H9 (cell line): ENCODE measurements around the gene ZRANB3. TPM values are rescaled to one million over a fixed set of nuclear protein-coding genes. Genes with fewer than 3 reads are reported as not detected.

ENCODE experiments used
- DNase-seq: peaks from one replicate; pipeline ENCODE4 v3.0.0-alpha.2; 2017
- H2AFZ ChIP-seq: one replicate; pipeline ENCODE4 v1.6.1; 2013; ENCODE audit warnings: mild to moderate bottlenecking, low read length, control low read depth, moderate library complexity
- H2AK5ac ChIP-seq: 2 replicates; pipeline ENCODE4 v1.6.1; 2013; ENCODE audit warnings: low read length, control low read depth, mixed read lengths; ENCODE audit not compliant: insufficient read length
- H2BK120ac ChIP-seq: one replicate; pipeline ENCODE4 v1.6.1; 2013; ENCODE audit warnings: low read depth, mild to moderate bottlenecking, low read length, control low read depth, inconsistent platforms; ENCODE audit not compliant: poor library complexity, severe bottlenecking
- H2BK12ac ChIP-seq: 2 replicates; pipeline ENCODE4 v1.6.1; 2013; ENCODE audit warnings: low read length, control low read depth, mixed read lengths, low read depth; ENCODE audit not compliant: insufficient read length
- H2BK15ac ChIP-seq: 2 replicates; pipeline ENCODE4 v1.6.1; 2013; ENCODE audit warnings: low read depth, low read length, control low read depth
- H2BK20ac ChIP-seq: one replicate; pipeline ENCODE4 v1.6.1; 2013; ENCODE audit warnings: low read depth, mild to moderate bottlenecking, low read length, control low read depth, inconsistent platforms; ENCODE audit not compliant: poor library complexity, severe bottlenecking
- H2BK5ac ChIP-seq: 2 replicates; pipeline ENCODE4 v1.6.1; 2013; ENCODE audit warnings: low read length, control low read depth, mixed read lengths; ENCODE audit not compliant: insufficient read length
- H3K14ac ChIP-seq: 2 replicates; pipeline ENCODE4 v1.6.1; 2013; ENCODE audit warnings: low read length, control low read depth; ENCODE audit not compliant: insufficient read depth
- H3K18ac ChIP-seq: 2 replicates; pipeline ENCODE4 v1.6.1; 2013; ENCODE audit warnings: low read depth, mild to moderate bottlenecking, mixed read lengths, low read length, control low read depth; ENCODE audit not compliant: insufficient read length
- H3K23ac ChIP-seq: 2 replicates; pipeline ENCODE4 v1.6.1; 2013; ENCODE audit warnings: low read length, control low read depth, mixed read lengths, low read depth; ENCODE audit not compliant: insufficient read length
- H3K23me2 ChIP-seq: 2 replicates; pipeline ENCODE4 v1.6.1; 2013; ENCODE audit warnings: low read depth, mild to moderate bottlenecking, mixed read lengths, low read length, control low read depth; ENCODE audit not compliant: insufficient read length, poor library complexity, severe bottlenecking
- H3K27ac ChIP-seq: 2 replicates; pipeline ENCODE4 v1.5.1; 2013; ENCODE audit warnings: low read length, control low read depth, mixed read lengths, low read depth; ENCODE audit not compliant: insufficient read length
- H3K27me3 ChIP-seq: 2 replicates; pipeline ENCODE4 v1.6.1; 2013; ENCODE audit warnings: low read length, control low read depth, inconsistent platforms; ENCODE audit not compliant: insufficient read depth
- H3K4ac ChIP-seq: 2 replicates; pipeline ENCODE4 v1.6.1; 2013; ENCODE audit warnings: low read depth, mild to moderate bottlenecking, control low read depth, inconsistent platforms, low read length, moderate library complexity
- H3K4me1 ChIP-seq: 2 replicates; pipeline ENCODE4 v1.6.1; 2013; ENCODE audit warnings: low read length, control low read depth, inconsistent platforms; ENCODE audit not compliant: insufficient read depth
- H3K4me2 ChIP-seq: 2 replicates; pipeline ENCODE4 v1.6.1; 2013; ENCODE audit warnings: low read length, control low read depth, mixed read lengths; ENCODE audit not compliant: insufficient read length, insufficient read depth
- H3K56ac ChIP-seq: 2 replicates; pipeline ENCODE4 v1.6.1; 2013; ENCODE audit warnings: low read depth, mild to moderate bottlenecking, mixed read lengths, low read length, control low read depth; ENCODE audit not compliant: insufficient read length
- H3K79me1 ChIP-seq: 2 replicates; pipeline ENCODE4 v1.6.1; 2013; ENCODE audit warnings: low read depth, mild to moderate bottlenecking, moderate library complexity, low read length, control low read depth, inconsistent platforms; ENCODE audit not compliant: insufficient read depth, poor library complexity, severe bottlenecking
- H3K79me2 ChIP-seq: 2 replicates; pipeline ENCODE4 v1.6.1; 2013; ENCODE audit warnings: low read length, control low read depth, inconsistent platforms; ENCODE audit not compliant: insufficient read depth
- H3K9ac ChIP-seq: 2 replicates; pipeline ENCODE4 v1.6.1; 2013; ENCODE audit warnings: low read length, control low read depth, mixed read lengths; ENCODE audit not compliant: insufficient read length; ENCODE audit errors: extremely low read depth
- H3K9me3 ChIP-seq: one replicate; pipeline ENCODE4 v1.6.1; 2013; ENCODE audit warnings: low read depth, low read length, inconsistent platforms; ENCODE audit not compliant: control insufficient read depth
- H3T11ph ChIP-seq: one replicate; pipeline ENCODE4 v1.6.1; 2013; ENCODE audit warnings: mild to moderate bottlenecking, low read length, control low read depth, inconsistent platforms
- H4K20me1 ChIP-seq: one replicate; pipeline ENCODE4 v1.6.1; 2013; ENCODE audit not compliant: control insufficient read depth, insufficient read length, insufficient read depth
- H4K5ac ChIP-seq: 2 replicates; pipeline ENCODE4 v1.6.1; 2013; ENCODE audit warnings: low read depth, mild to moderate bottlenecking, mixed read lengths, low read length, control low read depth; ENCODE audit not compliant: insufficient read length
- H4K8ac ChIP-seq: replicated peaks from 2 replicates; pipeline ENCODE4 v1.6.1; 2013; ENCODE audit warnings: low read length, control low read depth, mixed read lengths, low read depth; ENCODE audit not compliant: insufficient read length
- H4K91ac ChIP-seq: 2 replicates; pipeline ENCODE4 v1.6.1; 2013; ENCODE audit warnings: low read depth, mild to moderate bottlenecking, moderate library complexity, mixed read lengths, low read length, control low read depth; ENCODE audit not compliant: insufficient read length
- H3K27ac Mint-ChIP-seq, 3 experiments: 2 replicates in 2 of 3; 3 replicates in 1 of 3; pipeline ENCODE4 v1.8.0; 2020 to 2021; ENCODE audit warnings: mixed read lengths in 3 of 3, mild to moderate bottlenecking in 1 of 3, moderate library complexity in 1 of 3
- H3K27me3 Mint-ChIP-seq: 2 replicates; pipeline ENCODE4 v1.8.0; 2021; ENCODE audit warnings: low read depth, mild to moderate bottlenecking, moderate library complexity, mixed read lengths
- H3K36me3 Mint-ChIP-seq, 3 experiments: 2 replicates in 2 of 3; 3 replicates in 1 of 3; pipeline ENCODE4 v1.8.0; 2020 to 2021; ENCODE audit warnings: low read depth in 3 of 3, mixed read lengths in 3 of 3; ENCODE audit not compliant: insufficient read depth in 1 of 3
- H3K4me1 Mint-ChIP-seq, 2 experiments: 2 replicates each; pipeline ENCODE4 v1.8.0; 2020; ENCODE audit warnings: mixed read lengths in 2 of 2
- H3K4me3 Mint-ChIP-seq, 2 experiments: 2 replicates in 1 of 2; 3 replicates in 1 of 2; pipeline ENCODE4 v1.8.0; 2020 to 2021; ENCODE audit warnings: mild to moderate bottlenecking in 2 of 2, mixed read lengths in 2 of 2, moderate library complexity in 1 of 2
- H3K9me3 Mint-ChIP-seq, 2 experiments: 2 replicates in 1 of 2; 3 replicates in 1 of 2; pipeline ENCODE4 v1.8.0; 2020; ENCODE audit warnings: mild to moderate bottlenecking in 2 of 2, mixed read lengths in 2 of 2, moderate library complexity in 1 of 2
- WGBS: extraction: QIAGEN DNeasy Blood & Tissue Kit; methylation state at CpG from one replicate; pipeline ENCODE4 v1.1.7; 2013; ENCODE audit warnings: missing lambda C conversion rate, low lambda C conversion rate, mixed read lengths; ENCODE audit not compliant: insufficient read length; ENCODE audit errors: extremely low coverage; 5-methylcytosine and 5-hydroxymethylcytosine counted together
- total RNA-seq: library from RNA; stranded (reverse); gene quantifications from 2 replicates; pipeline ENCODE4 v1.2.1, GENCODE V29; 2021
- TF ChIP-seq, protein P1 (sequence below): fragments of 200-600 bp; sonication (generic); conservative IDR thresholded peaks from 3 replicates; pipeline ENCODE4 v1.8.0; 2021; ENCODE audit warnings: antibody characterized with exemption, mild to moderate bottlenecking

Gene ZRANB3
- total RNA-seq, 1 experiment from 2014 or later, result 16.7 TPM

DNA sequence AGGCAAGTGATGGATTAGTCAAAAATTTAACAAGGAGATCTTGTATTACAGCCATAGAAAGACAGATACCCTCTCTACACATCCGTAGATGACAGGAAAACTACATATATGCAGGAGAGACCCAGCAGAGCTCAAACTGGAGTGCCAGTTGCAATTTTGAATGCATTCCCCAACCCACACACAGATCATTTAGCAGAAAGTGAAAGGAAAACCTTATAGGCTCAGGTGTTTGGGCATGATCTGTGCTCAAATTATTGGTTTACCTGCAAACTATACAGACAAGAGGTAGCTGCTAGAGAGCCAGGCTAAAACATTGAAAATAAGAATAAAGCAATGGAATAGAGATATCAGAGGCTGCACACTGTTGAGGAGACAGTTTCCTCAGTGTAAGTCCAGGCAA is 427.2 kb downstream of the ZRANB3 start:
- Histone ChIP-seq H2BK12ac (no peak overlapping the region), H2AK5ac (no peak overlapping the region), H2BK120ac (no peak overlapping the region), H3K27me3 (no peaks in the 10 kb centered on the region), H2BK5ac (no peak overlapping the region), H4K8ac (no peak overlapping the region), H3T11ph (no peak overlapping the region), H3K56ac (no peak overlapping the region), H2BK15ac (no peak overlapping the region), H3K18ac (no peak overlapping the region), H2AFZ (no peak overlapping the region), H3K4me2 (no peak overlapping the region), H2BK20ac (no peak overlapping the region), H3K79me1 (no peaks in the 10 kb centered on the region), H4K20me1 (no peaks in the 10 kb centered on the region), H3K9ac (no peak overlapping the region), H3K4me1 (no peaks in the 10 kb centered on the region), H4K91ac (no peak overlapping the region), H3K4ac (no peak overlapping the region), H3K27ac (no peak overlapping the region), H3K23ac (no peak overlapping the region), H3K23me2 (no peaks in the 10 kb centered on the region), H3K9me3 (no peaks in the 10 kb centered on the region), H4K5ac (no peak overlapping the region), H3K79me2 (no peaks in the 10 kb centered on the region), H3K14ac (no peak overlapping the region)
- Mint-ChIP-seq H3K27ac (no peak overlapping the region), H3K36me3 (peaks cover 26 to 37% (median 32%) of the 10 kb centered on the region in 3 experiments), H3K27me3 (no peaks in the 10 kb centered on the region), H3K4me3 (no peak overlapping the region), H3K9me3 (peaks cover 7 to 28% of the 10 kb centered on the region in 2 experiments; a peak in 4 of 5 replicates), H3K4me1 (no peaks in the 10 kb centered on the region)
- no CpG with 5 or more reads among the region's 1 CpG for WGBS
- TF ChIP-seq, protein P1, sequence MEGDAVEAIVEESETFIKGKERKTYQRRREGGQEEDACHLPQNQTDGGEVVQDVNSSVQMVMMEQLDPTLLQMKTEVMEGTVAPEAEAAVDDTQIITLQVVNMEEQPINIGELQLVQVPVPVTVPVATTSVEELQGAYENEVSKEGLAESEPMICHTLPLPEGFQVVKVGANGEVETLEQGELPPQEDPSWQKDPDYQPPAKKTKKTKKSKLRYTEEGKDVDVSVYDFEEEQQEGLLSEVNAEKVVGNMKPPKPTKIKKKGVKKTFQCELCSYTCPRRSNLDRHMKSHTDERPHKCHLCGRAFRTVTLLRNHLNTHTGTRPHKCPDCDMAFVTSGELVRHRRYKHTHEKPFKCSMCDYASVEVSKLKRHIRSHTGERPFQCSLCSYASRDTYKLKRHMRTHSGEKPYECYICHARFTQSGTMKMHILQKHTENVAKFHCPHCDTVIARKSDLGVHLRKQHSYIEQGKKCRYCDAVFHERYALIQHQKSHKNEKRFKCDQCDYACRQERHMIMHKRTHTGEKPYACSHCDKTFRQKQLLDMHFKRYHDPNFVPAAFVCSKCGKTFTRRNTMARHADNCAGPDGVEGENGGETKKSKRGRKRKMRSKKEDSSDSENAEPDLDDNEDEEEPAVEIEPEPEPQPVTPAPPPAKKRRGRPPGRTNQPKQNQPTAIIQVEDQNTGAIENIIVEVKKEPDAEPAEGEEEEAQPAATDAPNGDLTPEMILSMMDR, result no peak
- DNase-seq, result no peak
